GM12878 (cell line): ENCODE measurements around the gene SSPN. TPM values are rescaled to one million over a fixed set of nuclear protein-coding genes. Genes with fewer than 3 reads are reported as not detected.

ENCODE experiments used
- ATAC-seq: fragments of 200-7000 bp; cut with Tn5 transposase; 3 replicates; pipeline ENCODE4 v1.9.1; 2020; ENCODE audit warnings: mild to moderate bottlenecking, moderate library complexity
- BruUV-seq: library from RNA; stranded (reverse); fragments of 400-500 nt; replicated peaks from 2 replicates; lab custom pipeline; 2021; lab: Mats Ljungman, UMichigan
- CTCF ChIA-PET: fragments of 300-600 bp; sonication (Branson Sonifier 250); formaldehyde crosslinking; extraction: SDS; loops from one replicate; lab custom pipeline; 2021; ENCODE audit warnings: inconsistent platforms; lab: Yijun Ruan, JAX
- POLR2A ChIA-PET: fragments of 350-600 bp; formaldehyde crosslinking; extraction: SDS; loops from one replicate; lab custom pipeline; 2021; ENCODE audit warnings: inconsistent platforms; lab: Charles Lee
- RAD21 ChIA-PET: fragments of 300-600 bp; sonication (Branson Sonifier 250); formaldehyde crosslinking; loops from one replicate; lab custom pipeline; 2023; ENCODE audit warnings: antibody characterized with exemption; ENCODE audit not compliant: unreplicated experiment; lab: Charles Lee
- SMC1A ChIA-PET: fragments of 300-600 bp; sonication (Branson Sonifier 250); formaldehyde crosslinking; loops from one replicate; lab custom pipeline; 2023; ENCODE audit not compliant: unreplicated experiment, uncharacterized antibody; lab: Charles Lee
- DNase-seq: peaks from one replicate; pipeline ENCODE4 v3.0.0-alpha.2; 2011; ENCODE audit warnings: low read depth, low spot score
- FAIRE-seq: peaks from 3 replicates; lab custom pipeline; 2011; peaks lifted over from hg19 to GRCh38; lab: Jason Lieb, UNC
- H2AFZ ChIP-seq: 2 replicates; pipeline ENCODE4 v1.6.0; 2011; ENCODE audit warnings: low read depth, low read length, control low read depth; ENCODE audit not compliant: control insufficient read depth
- H3K27ac ChIP-seq: 2 replicates; pipeline ENCODE4 v1.5.1; 2011; ENCODE audit warnings: control low read depth; ENCODE audit not compliant: control insufficient read depth, insufficient read depth
- H3K27me3 ChIP-seq, 2 experiments: replicated peaks in 1 of 2; 2 replicates each; pipeline versions ENCODE4 v1.6.0 to v1.6.1; 2011; ENCODE audit warnings: low read length in 1 of 2; ENCODE audit not compliant: control insufficient read depth in 2 of 2, insufficient read depth in 2 of 2
- H3K36me3 ChIP-seq, 2 experiments: 2 replicates each; pipeline ENCODE4 v1.5.1; 2011; ENCODE audit warnings: low read length in 1 of 2; ENCODE audit not compliant: control insufficient read depth in 2 of 2, insufficient read depth in 2 of 2
- H3K4me1 ChIP-seq: 2 replicates; pipeline ENCODE4 v1.6.1; 2011; ENCODE audit warnings: mild to moderate bottlenecking, low read length, moderate library complexity, mixed read lengths; ENCODE audit not compliant: control insufficient read depth, insufficient read depth
- H3K4me2 ChIP-seq: 2 replicates; pipeline ENCODE4 v1.6.0; 2011; ENCODE audit warnings: control low read depth; ENCODE audit not compliant: control insufficient read depth, insufficient read depth
- H3K4me3 ChIP-seq: fragments of 200-600 bp; sonication (generic); 2 replicates; pipeline ENCODE4 v1.5.1; 2016
- H3K79me2 ChIP-seq: 2 replicates; pipeline ENCODE4 v1.6.0; 2011; ENCODE audit warnings: low read length; ENCODE audit not compliant: control insufficient read depth, insufficient read depth
- H3K9ac ChIP-seq: 2 replicates; pipeline ENCODE4 v1.8.0; 2011; ENCODE audit warnings: low read length, control low read depth, mixed read lengths; ENCODE audit not compliant: control insufficient read depth, insufficient read depth
- H3K9me3 ChIP-seq: replicated peaks from 3 replicates; pipeline ENCODE4 v1.5.1; 2011; ENCODE audit warnings: mild to moderate bottlenecking, low read length; ENCODE audit not compliant: control insufficient read depth, insufficient read depth
- H4K20me1 ChIP-seq: 2 replicates; pipeline ENCODE4 v1.6.0; 2011; ENCODE audit not compliant: control insufficient read depth, insufficient read depth
- BMI1 ChIP-seq: fragments of 450-650 bp; IDR thresholded peaks from 2 replicates; pipeline ENCODE4 v1.6.1; 2016; ENCODE audit warnings: mild to moderate bottlenecking, moderate library complexity, borderline replicate concordance
- CBFB ChIP-seq: IDR thresholded peaks from 2 replicates; pipeline ENCODE4 v1.6.1; 2016; ENCODE audit warnings: antibody characterized with exemption, low read depth
- CEBPB ChIP-seq, 2 experiments: fragments of 150-350 bp in 1 of 2; IDR thresholded peaks; 2 replicates each; pipeline ENCODE4 v1.6.1; 2012 to 2014; ENCODE audit warnings: low read depth in 2 of 2, low read length in 2 of 2, borderline replicate concordance in 1 of 2, inconsistent platforms in 1 of 2
- ETV6 ChIP-seq, 2 experiments: fragments of 450-650 bp in 1 of 2; IDR thresholded peaks in 1 of 2; conservative IDR thresholded peaks in 1 of 2; 2 replicates each; pipeline ENCODE4 v1.6.1; 2014; ENCODE audit warnings: antibody characterized with exemption in 1 of 2, borderline replicate concordance in 1 of 2, low read depth in 1 of 2, mild to moderate bottlenecking in 1 of 2, moderate library complexity in 1 of 2
- HCFC1 ChIP-seq: fragments of 150-350 bp; IDR thresholded peaks from 2 replicates; pipeline ENCODE4 v1.6.1; 2014; ENCODE audit warnings: low read length
- MTA2 ChIP-seq: fragments of 450-650 bp; IDR thresholded peaks from 2 replicates; pipeline ENCODE4 v1.6.1; 2016; ENCODE audit warnings: low read depth, mild to moderate bottlenecking, moderate library complexity
- NFYA ChIP-seq: IDR thresholded peaks from 2 replicates; pipeline ENCODE4 v1.6.1; 2011; ENCODE audit warnings: low read depth, mild to moderate bottlenecking, low read length, improper control_type of control experiment, borderline replicate concordance
- NR2C1 ChIP-seq: fragments of 450-650 bp; IDR thresholded peaks from 2 replicates; pipeline ENCODE4 v1.6.1; 2017; ENCODE audit warnings: antibody characterized with exemption, mild to moderate bottlenecking, moderate library complexity
- NRF1 ChIP-seq: conservative IDR thresholded peaks from 2 replicates; pipeline ENCODE4 v1.6.1; 2011; ENCODE audit warnings: mild to moderate bottlenecking, low read depth, low read length, improper control_type of control experiment
- RCOR1 ChIP-seq: conservative IDR thresholded peaks from 2 replicates; pipeline ENCODE4 v1.6.1; 2012; ENCODE audit warnings: low read depth, low read length, improper control_type of control experiment
- SMAD1 ChIP-seq: fragments of 450-650 bp; IDR thresholded peaks from 2 replicates; pipeline ENCODE4 v1.6.1; 2018; ENCODE audit warnings: mild to moderate bottlenecking, low read depth; ENCODE audit not compliant: partially characterized antibody
- STAT3 ChIP-seq: IDR thresholded peaks from 2 replicates; pipeline ENCODE4 v1.6.1; 2011; ENCODE audit warnings: low read depth, low read length, improper control_type of control experiment
- TBL1XR1 ChIP-seq: IDR thresholded peaks from 2 replicates; pipeline ENCODE4 v1.6.1; 2012; ENCODE audit warnings: low read depth, low read length, improper control_type of control experiment
- ZBED1 ChIP-seq: IDR thresholded peaks from 2 replicates; pipeline ENCODE4 v1.6.1; 2016; ENCODE audit warnings: borderline replicate concordance
- WGBS: methylation state at CpG from one replicate; pipeline ENCODE4 v1.1.6; 2016; ENCODE audit warnings: low lambda C conversion rate; ENCODE audit not compliant: insufficient replicate concordance, insufficient coverage; ENCODE audit errors: missing lambda C conversion rate; 5-methylcytosine and 5-hydroxymethylcytosine counted together
- in situ Hi-C: fragments of 300-500 bp; cut with MboI; formaldehyde crosslinking; loops from 9 replicates; pipeline ENCODE4 v1.14.3; 2018; ENCODE audit warnings: mixed read lengths
- intact Hi-C: fragments of 100-400 bp; cut with micrococcal nuclease; formaldehyde crosslinking; loops from one replicate; pipeline ENCODE4 v1.14.2; 2022; ENCODE audit not compliant: unreplicated experiment
- polyA plus RNA-seq, 11 experiments: library from polyadenylated mRNA; depleted of rRNA in 4 of 11; unstranded in 6 of 11; stranded (reverse) in 5 of 11; fragments of >200 nt; fragmentation: Nextera tagmentation in 4 of 11; fragmentation: Illumina TruSeq in 1 of 11; extraction: Ambion mirVana in 4 of 11; extraction: Trizol in 1 of 11; gene quantifications; 1 replicate in 1 of 11; 2 replicates in 10 of 11; pipeline versions ENCODE4 v1.2.1 to v1.2.3, GENCODE V29; 2011 to 2016; ENCODE audit warnings: inconsistent platforms in 2 of 11, missing spikeins in 2 of 11, low read depth in 1 of 11
- total RNA-seq, 4 experiments: library from RNA; depleted of rRNA in 3 of 4; stranded (reverse); fragments of >200 nt in 3 of 4; fragmentation: Illumina TruSeq in 1 of 4; extraction: Trizol in 1 of 4; gene quantifications; 2 replicates each; pipeline versions ENCODE4 v1.2.1 to v1.2.3, GENCODE V29; 2013 to 2021
- TF ChIP-seq, protein P1 (sequence below): IDR thresholded peaks from 2 replicates; pipeline ENCODE4 v1.6.1; 2012; ENCODE audit warnings: low read depth, low read length, improper control_type of control experiment

Gene SSPN
- total and polyA plus RNA-seq, 10 of the 15 experiments (the other 5 are each of a cell fraction or from before 2014, with no cell fraction given) = 0.04 to 0.41 (median 0.28) TPM; not detected in 5

DNA sequence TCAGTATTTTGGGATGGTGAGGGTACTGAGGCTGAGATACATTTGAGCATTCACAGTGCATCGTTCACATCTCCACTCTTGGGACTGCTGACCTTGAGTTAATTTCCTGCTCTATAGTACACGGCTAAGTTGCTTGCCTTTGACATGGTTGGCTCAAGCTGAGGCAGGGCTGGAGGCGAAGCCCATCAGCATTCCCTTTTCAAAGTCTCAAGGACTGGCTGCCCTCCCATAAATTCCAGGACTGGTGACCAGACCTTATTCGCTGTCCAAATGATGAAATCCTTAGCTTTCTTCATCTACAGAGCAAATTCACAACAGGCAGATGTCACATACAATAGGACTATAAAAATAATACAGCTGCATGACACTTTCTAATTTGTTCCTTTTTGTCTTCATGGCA is 85.9 kb downstream of the SSPN start:
- Histone ChIP-seq H3K27me3 (no peaks in the 10 kb centered on the region), H3K36me3 (no peaks in the 10 kb centered on the region), H3K4me3 (no peak overlapping the region), H3K9me3 (no peaks in the 10 kb centered on the region), H3K9ac (no peak overlapping the region), H3K4me2 (no peak overlapping the region), H3K27ac (no peak overlapping the region), H3K79me2 (no peaks in the 10 kb centered on the region), H2AFZ (no peak overlapping the region)
- ChIA-PET POLR2A (interaction anchor here (1.7 kb wide), 1 partner anchor 18 kb away, joined by 4 read pairs; no protein-coding TSS in a partner anchor), RAD21 (no interaction called here), SMC1A (interaction anchor here (1.0 to 4.6 kb wide), 5 partner anchors 10 to 29 kb away, joined by 3 to 27 read pairs (median 3); no protein-coding TSS in a partner anchor), CTCF (no interaction called here)
- in situ Hi-C loops = no loop called here
- intact Hi-C loops = no loop called here
- BruUV-seq = no TSS peak
- no peak for DNase-seq
- FAIRE-seq = no peak
- 99% methylated on average over 4 of the region's 4 CpGs for WGBS
- no peak for ATAC-seq
- TF ChIP-seq TBL1XR1 (no peak), MTA2 (no peak), BMI1 (no peak)
- TF ChIP-seq, all 136 proteins: peak for 0
- no peaks in the 10 kb centered on the region for H3K4me1 ChIP-seq
- H4K20me1 ChIP-seq = no peaks in the 10 kb centered on the region

DNA sequence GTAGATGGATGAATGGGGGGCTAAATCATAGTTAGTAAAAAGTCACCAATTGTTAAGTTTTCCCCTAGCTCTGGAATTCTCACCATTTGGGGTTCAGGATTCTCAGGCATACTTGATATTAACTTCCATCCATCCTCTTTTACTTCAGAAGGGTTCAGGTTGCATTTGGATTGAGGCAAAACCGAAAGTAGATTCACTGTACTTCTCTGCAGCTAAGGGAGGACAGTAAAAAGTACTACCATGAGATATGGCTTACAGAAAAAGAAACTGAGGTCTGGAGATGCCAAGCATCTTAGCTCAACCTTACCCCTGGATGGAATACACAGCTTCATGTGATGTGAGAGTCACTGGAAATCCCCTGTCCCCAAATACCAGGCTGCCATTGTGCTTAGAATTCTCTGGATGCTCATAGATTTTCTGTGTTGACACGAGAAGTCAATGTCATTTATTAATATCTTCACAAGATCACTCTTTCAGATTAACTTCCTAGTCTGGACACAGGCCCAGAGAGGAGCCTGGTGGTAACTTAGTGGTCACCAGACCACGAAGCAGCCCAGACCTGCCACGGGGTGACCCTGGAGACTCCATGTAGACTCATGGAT is 87.1 kb downstream of the SSPN start:
- in situ Hi-C loops (no loop called here), intact Hi-C loops (no loop called here)
- H3K27me3 ChIP-seq = no peaks in the 10 kb centered on the region
- no peak for FAIRE-seq
- no peaks in the 10 kb centered on the region for H4K20me1 ChIP-seq
- no peak overlapping the region for H3K4me3 ChIP-seq
- ChIA-PET SMC1A (interaction anchor here (0.9 to 4.6 kb wide), 7 partner anchors 8 to 158 kb away, joined by 3 to 27 read pairs (median 4); partner anchors contain the start of gene BHLHE41), POLR2A (interaction anchor here (1.0 to 1.7 kb wide), 2 partner anchors 16 to 19 kb away, joined by 3 to 4 read pairs; no protein-coding TSS in a partner anchor), RAD21 (interaction anchor here (1.6 kb wide), 1 partner anchor 16 kb away, joined by 6 read pairs; no protein-coding TSS in a partner anchor), CTCF (interaction anchor here (2.3 kb wide), 1 partner anchor 16 kb away, joined by 7 read pairs; no protein-coding TSS in a partner anchor)
- H3K9me3 ChIP-seq = no peaks in the 10 kb centered on the region
- H3K4me2 ChIP-seq = no peak overlapping the region
- 63% methylated on average over 4 of the region's 4 CpGs for WGBS
- ATAC-seq = no peak
- H3K27ac ChIP-seq = no peak overlapping the region
- no peaks in the 10 kb centered on the region for H3K36me3 ChIP-seq
- BruUV-seq = no TSS peak
- DNase-seq = no peak
- no peak overlapping the region for H3K9ac ChIP-seq
- H3K79me2 ChIP-seq = no peaks in the 10 kb centered on the region
- H2AFZ ChIP-seq = no peak overlapping the region
- no peaks in the 10 kb centered on the region for H3K4me1 ChIP-seq
- TF ChIP-seq NFYA = no peak
- no peak for TF ChIP-seq RCOR1
- TF ChIP-seq ZBED1 = no peak
- no peak for TF ChIP-seq HCFC1
- TF ChIP-seq CBFB = no peak
- no peak for TF ChIP-seq NR2C1
- no peak for TF ChIP-seq MTA2
- TF ChIP-seq CEBPB (IDR thresholded peaks at IDR 0.05; ENCODE audit: borderline replicate concordance in 1 of 2, low read depth in 2 of 2, low read length in 2 of 2) = no peak
- no peak for TF ChIP-seq STAT3
- TF ChIP-seq, protein P1, sequence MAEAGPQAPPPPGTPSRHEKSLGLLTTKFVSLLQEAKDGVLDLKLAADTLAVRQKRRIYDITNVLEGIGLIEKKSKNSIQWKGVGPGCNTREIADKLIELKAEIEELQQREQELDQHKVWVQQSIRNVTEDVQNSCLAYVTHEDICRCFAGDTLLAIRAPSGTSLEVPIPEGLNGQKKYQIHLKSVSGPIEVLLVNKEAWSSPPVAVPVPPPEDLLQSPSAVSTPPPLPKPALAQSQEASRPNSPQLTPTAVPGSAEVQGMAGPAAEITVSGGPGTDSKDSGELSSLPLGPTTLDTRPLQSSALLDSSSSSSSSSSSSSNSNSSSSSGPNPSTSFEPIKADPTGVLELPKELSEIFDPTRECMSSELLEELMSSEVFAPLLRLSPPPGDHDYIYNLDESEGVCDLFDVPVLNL = no peak
- no peak for TF ChIP-seq TBL1XR1
- TF ChIP-seq ETV6 (conservative IDR thresholded peaks at IDR 0.05 in 1 of 2, IDR thresholded peaks at IDR 0.05 in 1 of 2; ENCODE audit: borderline replicate concordance in 1 of 2, low read depth in 1 of 2) = no peak
- TF ChIP-seq SMAD1 = no peak
- no peak for TF ChIP-seq NRF1
